ENCODE data around the gene DMXL1.

DNA sequence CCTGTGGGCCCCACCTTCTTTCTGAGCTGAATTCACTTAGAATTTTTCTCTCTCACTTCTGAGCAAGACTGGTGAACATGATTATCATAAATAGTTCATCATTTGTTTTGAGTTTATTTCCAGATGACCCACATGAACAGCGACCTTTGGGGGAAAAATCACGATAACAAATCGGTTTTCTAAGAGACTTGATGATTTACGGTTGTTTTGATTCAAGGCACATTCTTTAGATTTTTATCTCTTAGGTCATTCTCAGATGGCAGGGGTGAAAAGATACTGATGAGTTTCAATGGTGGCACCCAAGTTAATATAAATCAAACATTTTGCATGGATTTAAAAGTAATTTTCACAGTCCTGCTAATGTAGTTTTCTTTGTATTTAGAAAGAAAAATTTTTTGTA is 95.1 kb downstream of the DMXL1 start:
- TF ChIP-seq, protein P1, sequence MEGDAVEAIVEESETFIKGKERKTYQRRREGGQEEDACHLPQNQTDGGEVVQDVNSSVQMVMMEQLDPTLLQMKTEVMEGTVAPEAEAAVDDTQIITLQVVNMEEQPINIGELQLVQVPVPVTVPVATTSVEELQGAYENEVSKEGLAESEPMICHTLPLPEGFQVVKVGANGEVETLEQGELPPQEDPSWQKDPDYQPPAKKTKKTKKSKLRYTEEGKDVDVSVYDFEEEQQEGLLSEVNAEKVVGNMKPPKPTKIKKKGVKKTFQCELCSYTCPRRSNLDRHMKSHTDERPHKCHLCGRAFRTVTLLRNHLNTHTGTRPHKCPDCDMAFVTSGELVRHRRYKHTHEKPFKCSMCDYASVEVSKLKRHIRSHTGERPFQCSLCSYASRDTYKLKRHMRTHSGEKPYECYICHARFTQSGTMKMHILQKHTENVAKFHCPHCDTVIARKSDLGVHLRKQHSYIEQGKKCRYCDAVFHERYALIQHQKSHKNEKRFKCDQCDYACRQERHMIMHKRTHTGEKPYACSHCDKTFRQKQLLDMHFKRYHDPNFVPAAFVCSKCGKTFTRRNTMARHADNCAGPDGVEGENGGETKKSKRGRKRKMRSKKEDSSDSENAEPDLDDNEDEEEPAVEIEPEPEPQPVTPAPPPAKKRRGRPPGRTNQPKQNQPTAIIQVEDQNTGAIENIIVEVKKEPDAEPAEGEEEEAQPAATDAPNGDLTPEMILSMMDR (IDR thresholded peaks at IDR 0.05; ENCODE audit: borderline replicate concordance, extremely low read depth, low read length, poor library complexity, severe bottlenecking) = no peak
- no peak for TF ChIP-seq EZH2 (IDR thresholded peaks at IDR 0.05; ENCODE audit: borderline replicate concordance, low read depth, low read length, severe bottlenecking)
